ENCODE data around the gene NME7. TPM values are rescaled to one million over a fixed set of nuclear protein-coding genes. Genes with fewer than 3 reads are reported as not detected.

Gene NME7
- total RNA-seq, 1 experiment from 2014 or later: 13.8 TPM

DNA sequence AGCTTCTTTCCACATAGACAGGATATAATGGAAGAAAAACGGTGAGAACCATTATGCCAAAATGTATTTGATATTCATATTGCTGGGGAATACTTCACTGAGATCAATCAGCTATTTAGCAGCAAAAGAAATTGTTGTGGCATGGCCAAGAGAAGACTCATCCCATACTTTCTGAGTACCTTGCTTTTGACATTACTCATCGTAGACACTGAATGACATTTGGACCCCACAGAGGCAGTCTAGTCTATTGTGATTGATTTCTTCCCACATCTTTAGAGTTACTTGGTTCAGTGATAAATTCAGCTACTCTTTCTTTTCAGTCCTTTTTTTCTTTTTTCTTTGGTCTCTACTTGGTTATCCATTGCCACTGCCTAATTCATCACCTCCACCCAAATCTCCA, 239.0 kb downstream of the NME7 start:
- DNase-seq (ENCODE audit: low spot score) (no peak), ATAC-seq (no peak)
- TF ChIP-seq GABPB1 (CRISPR knock-in tag; IDR thresholded peaks at IDR 0.05): no peak
- no peak for TF ChIP-seq ETV6 (CRISPR knock-in tag; IDR thresholded peaks at IDR 0.05)
- TF ChIP-seq ZNF423 (CRISPR knock-in tag; IDR thresholded peaks at IDR 0.05): no peak
- TF ChIP-seq E2F1 (CRISPR knock-in tag; IDR thresholded peaks at IDR 0.05): no peak
- no peak for TF ChIP-seq SP1 (CRISPR knock-in tag; conservative IDR thresholded peaks at IDR 0.05)
- TF ChIP-seq ZNF232 (CRISPR knock-in tag; IDR thresholded peaks at IDR 0.05): no peak
- no peak for TF ChIP-seq NR3C1 (CRISPR knock-in tag; conservative IDR thresholded peaks at IDR 0.05; ENCODE audit: low read depth)
- no peak for TF ChIP-seq USF2 (CRISPR knock-in tag; IDR thresholded peaks at IDR 0.05)
- TF ChIP-seq FOXJ3 (CRISPR knock-in tag; IDR thresholded peaks at IDR 0.05; ENCODE audit: borderline replicate concordance): no peak
- no peak for TF ChIP-seq NFYB (CRISPR knock-in tag; conservative IDR thresholded peaks at IDR 0.05; ENCODE audit: low read depth)
- no peak for TF ChIP-seq ELF4 (CRISPR knock-in tag; IDR thresholded peaks at IDR 0.05; ENCODE audit: low read depth)
- TF ChIP-seq, protein P1, sequence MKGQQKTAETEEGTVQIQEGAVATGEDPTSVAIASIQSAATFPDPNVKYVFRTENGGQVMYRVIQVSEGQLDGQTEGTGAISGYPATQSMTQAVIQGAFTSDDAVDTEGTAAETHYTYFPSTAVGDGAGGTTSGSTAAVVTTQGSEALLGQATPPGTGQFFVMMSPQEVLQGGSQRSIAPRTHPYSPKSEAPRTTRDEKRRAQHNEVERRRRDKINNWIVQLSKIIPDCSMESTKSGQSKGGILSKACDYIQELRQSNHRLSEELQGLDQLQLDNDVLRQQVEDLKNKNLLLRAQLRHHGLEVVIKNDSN (CRISPR knock-in tag; IDR thresholded peaks at IDR 0.05): no peak
- TF ChIP-seq, protein P2, sequence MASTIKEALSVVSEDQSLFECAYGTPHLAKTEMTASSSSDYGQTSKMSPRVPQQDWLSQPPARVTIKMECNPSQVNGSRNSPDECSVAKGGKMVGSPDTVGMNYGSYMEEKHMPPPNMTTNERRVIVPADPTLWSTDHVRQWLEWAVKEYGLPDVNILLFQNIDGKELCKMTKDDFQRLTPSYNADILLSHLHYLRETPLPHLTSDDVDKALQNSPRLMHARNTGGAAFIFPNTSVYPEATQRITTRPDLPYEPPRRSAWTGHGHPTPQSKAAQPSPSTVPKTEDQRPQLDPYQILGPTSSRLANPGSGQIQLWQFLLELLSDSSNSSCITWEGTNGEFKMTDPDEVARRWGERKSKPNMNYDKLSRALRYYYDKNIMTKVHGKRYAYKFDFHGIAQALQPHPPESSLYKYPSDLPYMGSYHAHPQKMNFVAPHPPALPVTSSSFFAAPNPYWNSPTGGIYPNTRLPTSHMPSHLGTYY (CRISPR knock-in tag; IDR thresholded peaks at IDR 0.05): no peak
- TF ChIP-seq, protein P3, sequence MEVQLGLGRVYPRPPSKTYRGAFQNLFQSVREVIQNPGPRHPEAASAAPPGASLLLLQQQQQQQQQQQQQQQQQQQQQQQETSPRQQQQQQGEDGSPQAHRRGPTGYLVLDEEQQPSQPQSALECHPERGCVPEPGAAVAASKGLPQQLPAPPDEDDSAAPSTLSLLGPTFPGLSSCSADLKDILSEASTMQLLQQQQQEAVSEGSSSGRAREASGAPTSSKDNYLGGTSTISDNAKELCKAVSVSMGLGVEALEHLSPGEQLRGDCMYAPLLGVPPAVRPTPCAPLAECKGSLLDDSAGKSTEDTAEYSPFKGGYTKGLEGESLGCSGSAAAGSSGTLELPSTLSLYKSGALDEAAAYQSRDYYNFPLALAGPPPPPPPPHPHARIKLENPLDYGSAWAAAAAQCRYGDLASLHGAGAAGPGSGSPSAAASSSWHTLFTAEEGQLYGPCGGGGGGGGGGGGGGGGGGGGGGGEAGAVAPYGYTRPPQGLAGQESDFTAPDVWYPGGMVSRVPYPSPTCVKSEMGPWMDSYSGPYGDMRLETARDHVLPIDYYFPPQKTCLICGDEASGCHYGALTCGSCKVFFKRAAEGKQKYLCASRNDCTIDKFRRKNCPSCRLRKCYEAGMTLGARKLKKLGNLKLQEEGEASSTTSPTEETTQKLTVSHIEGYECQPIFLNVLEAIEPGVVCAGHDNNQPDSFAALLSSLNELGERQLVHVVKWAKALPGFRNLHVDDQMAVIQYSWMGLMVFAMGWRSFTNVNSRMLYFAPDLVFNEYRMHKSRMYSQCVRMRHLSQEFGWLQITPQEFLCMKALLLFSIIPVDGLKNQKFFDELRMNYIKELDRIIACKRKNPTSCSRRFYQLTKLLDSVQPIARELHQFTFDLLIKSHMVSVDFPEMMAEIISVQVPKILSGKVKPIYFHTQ (CRISPR knock-in tag; IDR thresholded peaks at IDR 0.05): no peak
- TF ChIP-seq, protein P4, sequence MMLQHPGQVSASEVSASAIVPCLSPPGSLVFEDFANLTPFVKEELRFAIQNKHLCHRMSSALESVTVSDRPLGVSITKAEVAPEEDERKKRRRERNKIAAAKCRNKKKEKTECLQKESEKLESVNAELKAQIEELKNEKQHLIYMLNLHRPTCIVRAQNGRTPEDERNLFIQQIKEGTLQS (CRISPR knock-in tag; conservative IDR thresholded peaks at IDR 0.05): no peak
- peaks cover 64% of the 10 kb centered on the region for H3K36me3 Mint-ChIP-seq
- ChIA-PET POLR2A (no interaction called here), CTCF (no interaction called here)
- no peaks in the 10 kb centered on the region for H3K27me3 Mint-ChIP-seq (ENCODE audit: low read depth)
- peaks cover 4% of the 10 kb centered on the region for H3K4me1 Mint-ChIP-seq
- H3K9me3 Mint-ChIP-seq: no peaks in the 10 kb centered on the region
- no peak overlapping the region for H3K4me3 Mint-ChIP-seq
- H3K27ac Mint-ChIP-seq: no peak overlapping the region

- Mint-ChIP-seq H3K9me3 (no peaks in the 10 kb centered on the region), H3K27ac (no peak overlapping the region), H3K4me3 (no peak overlapping the region), H3K27me3 (ENCODE audit: low read depth) (no peaks in the 10 kb centered on the region), H3K36me3 (peaks cover 60% of the 10 kb centered on the region), H3K4me1 (no peaks in the 10 kb centered on the region)
- ChIA-PET CTCF (no interaction called here), POLR2A (interaction anchor here (0.7 kb wide), 1 partner anchor 10 kb away, joined by 3 read pairs; no protein-coding TSS in a partner anchor)
- DNase-seq (ENCODE audit: low spot score): no peak
- no peak for TF ChIP-seq GRHL2 (CRISPR knock-in tag; IDR thresholded peaks at IDR 0.05; ENCODE audit: insufficient replicate concordance, severe bottlenecking)
- no peak for TF ChIP-seq NFATC4 (CRISPR knock-in tag; IDR thresholded peaks at IDR 0.05)
- TF ChIP-seq, protein P3 (CRISPR knock-in tag; IDR thresholded peaks at IDR 0.05): no peak
- TF ChIP-seq ZNF416 (CRISPR knock-in tag; IDR thresholded peaks at IDR 0.05): no peak
- no peak for TF ChIP-seq SMAD3 (CRISPR knock-in tag; IDR thresholded peaks at IDR 0.05; ENCODE audit: borderline replicate concordance)
- no peak for TF ChIP-seq STAT6 (CRISPR knock-in tag; conservative IDR thresholded peaks at IDR 0.05; ENCODE audit: low read depth)
- TF ChIP-seq, protein P5, sequence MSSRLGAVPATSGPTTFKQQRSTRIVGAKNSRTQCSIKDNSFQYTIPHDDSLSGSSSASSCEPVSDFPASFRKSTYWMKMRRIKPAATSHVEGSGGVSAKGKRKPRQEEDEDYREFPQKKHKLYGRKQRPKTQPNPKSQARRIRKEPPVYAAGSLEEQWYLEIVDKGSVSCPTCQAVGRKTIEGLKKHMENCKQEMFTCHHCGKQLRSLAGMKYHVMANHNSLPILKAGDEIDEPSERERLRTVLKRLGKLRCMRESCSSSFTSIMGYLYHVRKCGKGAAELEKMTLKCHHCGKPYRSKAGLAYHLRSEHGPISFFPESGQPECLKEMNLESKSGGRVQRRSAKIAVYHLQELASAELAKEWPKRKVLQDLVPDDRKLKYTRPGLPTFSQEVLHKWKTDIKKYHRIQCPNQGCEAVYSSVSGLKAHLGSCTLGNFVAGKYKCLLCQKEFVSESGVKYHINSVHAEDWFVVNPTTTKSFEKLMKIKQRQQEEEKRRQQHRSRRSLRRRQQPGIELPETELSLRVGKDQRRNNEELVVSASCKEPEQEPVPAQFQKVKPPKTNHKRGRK (CRISPR knock-in tag; IDR thresholded peaks at IDR 0.05; ENCODE audit: borderline replicate concordance): no peak
- TF ChIP-seq NR3C1 (CRISPR knock-in tag; conservative IDR thresholded peaks at IDR 0.05; ENCODE audit: low read depth): no peak
- ATAC-seq: no peak
Measured at GRCh38 chr1:169127305-169127704, 240.3 kb downstream of the NME7 start.

Data from WTC11 (cell line).